Measurements from ENCODE around the gene ITPR1.

GRCh38 chr3:4765212-4765611, 272.1 kb downstream of the ITPR1 start:
- no peak for TF ChIP-seq REST (IDR thresholded peaks at IDR 0.05; ENCODE audit: low read depth, low read length)
- TF ChIP-seq MXI1 (IDR thresholded peaks at IDR 0.05; ENCODE audit: low read depth, low read length), result no peak
- no peak for TF ChIP-seq MEF2A (IDR thresholded peaks at IDR 0.05; ENCODE audit: borderline replicate concordance, low read depth)
- TF ChIP-seq USF2 (IDR thresholded peaks at IDR 0.05; ENCODE audit: borderline replicate concordance, low read depth, low read length), result no peak
- no peak for TF ChIP-seq CTCF (IDR thresholded peaks at IDR 0.05)
- TF ChIP-seq MAX (IDR thresholded peaks at IDR 0.05; ENCODE audit: low read depth), result no peak
- TF ChIP-seq GABPA (IDR thresholded peaks at IDR 0.05; ENCODE audit: low read depth), result no peak
- no peak for TF ChIP-seq POLR2AphosphoS5 (IDR thresholded peaks at IDR 0.05; ENCODE audit: low read depth, low read length)

Data from SK-N-SH (cell line).